WERI-Rb-1 (cell line): ENCODE results near the gene TIGD1.

Source experiments
- DNase-seq: peaks from one replicate; pipeline ENCODE4 v3.0.0-alpha.2; 2020
- H3K27ac ChIP-seq: fragments of 250-450 bp; sonication (Bioruptor Pico); 2 replicates; pipeline ENCODE4 v1.5.1; 2020; ENCODE audit warnings: mild to moderate bottlenecking, moderate library complexity
- H3K27me3 ChIP-seq: fragments of 250-450 bp; sonication (Bioruptor Pico); 2 replicates; pipeline ENCODE4 v1.5.1; 2021; ENCODE audit warnings: mild to moderate bottlenecking, low read depth, moderate library complexity; ENCODE audit not compliant: insufficient read depth, severe bottlenecking
- H3K36me3 ChIP-seq: fragments of 250-450 bp; sonication (Bioruptor Pico); 2 replicates; pipeline ENCODE4 v1.5.1; 2020; ENCODE audit warnings: mild to moderate bottlenecking, moderate library complexity
- H3K4me3 ChIP-seq: 2 replicates; pipeline ENCODE4 v1.5.1; 2011; ENCODE audit warnings: low read depth, mild to moderate bottlenecking, control low read depth, low read length
- H3K9me3 ChIP-seq: fragments of 250-450 bp; sonication (Bioruptor Pico); 2 replicates; pipeline ENCODE4 v1.5.1; 2021; ENCODE audit warnings: mild to moderate bottlenecking, moderate library complexity; ENCODE audit not compliant: severe bottlenecking
- TF ChIP-seq, protein P1 (sequence below): IDR thresholded peaks from 2 replicates; pipeline ENCODE4 v1.5.1; 2011; ENCODE audit warnings: low read depth, mild to moderate bottlenecking, control low read depth, inconsistent platforms, low read length

Gene TIGD1

GRCh38 chr2:232588680-232589585 lies 38.6 kb upstream of the TIGD1 start:
- Histone ChIP-seq H3K36me3 (no peaks in the 10 kb centered on the region), H3K27ac (no peak overlapping the region), H3K27me3 (no peaks in the 10 kb centered on the region), H3K4me3 (no peak overlapping the region), H3K9me3 (no peaks in the 10 kb centered on the region)
- TF ChIP-seq, protein P1, sequence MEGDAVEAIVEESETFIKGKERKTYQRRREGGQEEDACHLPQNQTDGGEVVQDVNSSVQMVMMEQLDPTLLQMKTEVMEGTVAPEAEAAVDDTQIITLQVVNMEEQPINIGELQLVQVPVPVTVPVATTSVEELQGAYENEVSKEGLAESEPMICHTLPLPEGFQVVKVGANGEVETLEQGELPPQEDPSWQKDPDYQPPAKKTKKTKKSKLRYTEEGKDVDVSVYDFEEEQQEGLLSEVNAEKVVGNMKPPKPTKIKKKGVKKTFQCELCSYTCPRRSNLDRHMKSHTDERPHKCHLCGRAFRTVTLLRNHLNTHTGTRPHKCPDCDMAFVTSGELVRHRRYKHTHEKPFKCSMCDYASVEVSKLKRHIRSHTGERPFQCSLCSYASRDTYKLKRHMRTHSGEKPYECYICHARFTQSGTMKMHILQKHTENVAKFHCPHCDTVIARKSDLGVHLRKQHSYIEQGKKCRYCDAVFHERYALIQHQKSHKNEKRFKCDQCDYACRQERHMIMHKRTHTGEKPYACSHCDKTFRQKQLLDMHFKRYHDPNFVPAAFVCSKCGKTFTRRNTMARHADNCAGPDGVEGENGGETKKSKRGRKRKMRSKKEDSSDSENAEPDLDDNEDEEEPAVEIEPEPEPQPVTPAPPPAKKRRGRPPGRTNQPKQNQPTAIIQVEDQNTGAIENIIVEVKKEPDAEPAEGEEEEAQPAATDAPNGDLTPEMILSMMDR, result no peak
- DNase-seq, result no peak

- H3K36me3 ChIP-seq, result no peaks in the 10 kb centered on the region
- no peak overlapping the region for H3K4me3 ChIP-seq
- DNase-seq, result no peak
- no peak overlapping the region for H3K27ac ChIP-seq
- H3K9me3 ChIP-seq, result no peaks in the 10 kb centered on the region
- TF ChIP-seq, protein P1, result no peak
- no peaks in the 10 kb centered on the region for H3K27me3 ChIP-seq
These were observed 37.7 kb upstream of the TIGD1 start for GRCh38 chr2:232588031-232588430.

GRCh38 chr2:232587512-232587911 lies 37.2 kb upstream of the TIGD1 start:
- H3K27ac ChIP-seq, result no peak overlapping the region
- no peaks in the 10 kb centered on the region for H3K9me3 ChIP-seq
- no peak overlapping the region for H3K4me3 ChIP-seq
- no peaks in the 10 kb centered on the region for H3K27me3 ChIP-seq
- TF ChIP-seq, protein P1, result no peak
- DNase-seq, result no peak
- H3K36me3 ChIP-seq, result no peaks in the 10 kb centered on the region

GRCh38 chr2:232586943-232587505 lies 36.7 kb upstream of the TIGD1 start:
- Histone ChIP-seq H3K4me3 (no peak overlapping the region), H3K27ac (no peak overlapping the region), H3K36me3 (no peaks in the 10 kb centered on the region; the same call in 1 of the 2 replicates), H3K27me3 (no peaks in the 10 kb centered on the region), H3K9me3 (no peaks in the 10 kb centered on the region)
- TF ChIP-seq, protein P1, result no peak
- no peak for DNase-seq

DNA sequence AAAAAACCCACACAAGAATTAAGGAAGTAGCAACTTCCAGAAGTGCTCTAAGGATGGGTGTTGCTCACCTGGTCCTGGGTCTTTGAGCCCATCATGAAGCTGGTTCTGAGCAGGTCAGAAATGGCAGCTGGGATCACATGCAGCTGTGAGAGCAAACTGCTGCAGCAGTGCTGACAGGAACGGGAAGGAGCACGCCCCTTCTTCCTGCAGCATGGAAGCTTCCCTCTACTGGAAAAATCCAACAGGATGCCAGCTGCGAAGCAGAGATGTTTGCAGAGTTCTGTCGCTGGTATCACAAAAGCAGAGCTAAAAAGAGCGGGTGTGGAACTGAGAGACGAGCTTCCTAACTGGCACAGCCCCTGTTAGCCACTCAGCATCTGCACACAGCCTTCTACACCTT lies 33.9 kb upstream of the TIGD1 start:
- no peak overlapping the region for H3K4me3 ChIP-seq
- H3K27ac ChIP-seq, result no peak overlapping the region
- DNase-seq, result no peak
- no peaks in the 10 kb centered on the region for H3K9me3 ChIP-seq
- TF ChIP-seq, protein P1, result no peak
- H3K36me3 ChIP-seq, result peaks cover 9% of the 10 kb centered on the region; the same call in 1 of the 2 replicates
- no peaks in the 10 kb centered on the region for H3K27me3 ChIP-seq
